ENCODE measurements around the gene NTRK2.

DNA sequence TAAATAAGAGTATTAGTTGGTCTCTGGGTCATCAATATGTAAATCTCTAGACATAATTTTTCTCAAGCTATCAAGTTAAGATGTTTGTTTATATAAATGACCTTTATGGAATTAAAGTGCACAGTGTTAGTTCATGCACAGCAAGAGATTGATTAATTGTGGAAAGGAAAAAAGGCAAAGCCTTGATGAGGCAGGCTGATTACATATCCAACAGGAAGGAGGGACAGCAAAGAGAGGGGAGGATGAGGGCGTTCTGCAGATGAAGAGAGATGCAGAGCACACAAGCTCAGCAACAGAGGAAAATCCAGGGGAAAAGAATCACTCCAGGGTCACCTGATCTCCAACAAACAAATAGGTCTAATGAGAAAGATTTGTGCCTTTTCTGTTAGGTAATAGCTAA is 16.5 kb downstream of the NTRK2 start:
- TF ChIP-seq CTCF (IDR thresholded peaks at IDR 0.05; ENCODE audit: borderline replicate concordance, extremely low read depth, low read length, poor library complexity, severe bottlenecking) = no peak
- TF ChIP-seq EZH2 (IDR thresholded peaks at IDR 0.05; ENCODE audit: borderline replicate concordance, low read depth, low read length, severe bottlenecking) = no peak
